WTC11 (cell line): ENCODE results near the gene ADAMTS2.

ENCODE experiments used
- CTCF ChIP-seq: fragments of 200-600 bp; IDR thresholded peaks from 2 replicates; pipeline ENCODE4 v1.8.0; 2022; ENCODE audit warnings: antibody characterized with exemption
- FOXP1 ChIP-seq: sonication (generic); formaldehyde crosslinking; IDR thresholded peaks from 2 replicates; pipeline ENCODE4 v1.8.0; 2022; ENCODE audit warnings: missing genetic modification reagents, mild to moderate bottlenecking, moderate library complexity, borderline replicate concordance
- JUN ChIP-seq: sonication (generic); formaldehyde crosslinking; IDR thresholded peaks from 2 replicates; pipeline ENCODE4 v1.8.0; 2023; ENCODE audit warnings: mild to moderate bottlenecking, missing genetic modification reagents

- TF ChIP-seq CTCF (no peak), JUN (no peak), FOXP1 (CRISPR knock-in tag) (no peak)
Observed at GRCh38 chr5:179065703-179066102, 279.6 kb downstream of the ADAMTS2 start.
